ENCODE results near the gene KIAA1191.

KIAA1191 gene

GRCh38 chr5:176366232-176366894 lies 4.8 kb upstream of the KIAA1191 start:
- H3K9me3 ChIP-seq (ENCODE audit: severe bottlenecking): no peaks in the 10 kb centered on the region
- peak overlapping the region; percentile 38 for H3K27ac ChIP-seq (ENCODE audit: poor library complexity, severe bottlenecking)
- ATAC-seq (ENCODE audit: low read depth) (no peak; the same call in 1 of the 3 replicates), DNase-seq (ENCODE audit: low spot score) (peak; percentile 77)
- no peaks in the 10 kb centered on the region for H3K27me3 ChIP-seq (ENCODE audit: insufficient read depth, poor library complexity, severe bottlenecking)
- H3K4me1 ChIP-seq (ENCODE audit: insufficient read depth, poor library complexity, severe bottlenecking): no peaks in the 10 kb centered on the region
- peaks cover 22% of the 10 kb centered on the region for H3K36me3 ChIP-seq (ENCODE audit: low read depth)
- H3K4me3 ChIP-seq (ENCODE audit: severe bottlenecking): peak overlapping the region; percentile 61
- no peak for TF ChIP-seq CTCF (IDR thresholded peaks at IDR 0.05; ENCODE audit: poor library complexity, severe bottlenecking)

GRCh38 chr5:176365351-176366231 lies 4.0 kb upstream of the KIAA1191 start, which contains the start of gene ARL10:
Gene ARL10 (plus strand): TSS chr5:176365487. CDS start chr5:176365564, 77 bp downstream.
- Histone ChIP-seq H3K4me1 (ENCODE audit: insufficient read depth, poor library complexity, severe bottlenecking) (peaks cover under 1% of the 10 kb centered on the region), H3K4me3 (ENCODE audit: severe bottlenecking) (peak within 1 kb of the TSS; percentile 61), H3K27ac (ENCODE audit: poor library complexity, severe bottlenecking) (peak within 1 kb of the TSS; percentile 38), H3K27me3 (ENCODE audit: insufficient read depth, poor library complexity, severe bottlenecking) (no peaks in the 10 kb centered on the region), H3K36me3 (ENCODE audit: low read depth) (peaks cover 17% of the 10 kb centered on the region), H3K9me3 (ENCODE audit: severe bottlenecking) (no peaks in the 10 kb centered on the region)
- ATAC-seq (ENCODE audit: low read depth) (peak; percentile 43), DNase-seq (ENCODE audit: low spot score) (peak; percentile 78)
- TF ChIP-seq CTCF (IDR thresholded peaks at IDR 0.05; ENCODE audit: poor library complexity, severe bottlenecking): no peak

GRCh38 chr5:176364765-176365350 lies 3.3 kb upstream of the KIAA1191 start:
- peak overlapping the region; percentile 61 for H3K4me3 ChIP-seq (ENCODE audit: severe bottlenecking)

DNA sequence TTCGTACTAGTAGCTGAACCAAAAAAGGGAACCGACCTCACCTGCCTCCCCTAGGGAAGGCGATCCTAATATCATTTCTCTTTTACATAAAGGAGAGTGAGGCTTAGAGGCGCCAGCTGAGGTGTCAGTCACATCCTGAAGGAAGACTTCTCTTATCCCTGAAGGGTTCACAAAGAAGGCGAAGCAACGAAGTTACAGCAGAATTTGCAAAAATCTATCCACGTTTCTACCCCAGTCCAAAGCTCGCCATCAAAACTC lies 598 bp upstream of the KIAA1191 start:
- peak overlapping the region; percentile 63 for H3K4me3 ChIP-seq (ENCODE audit: severe bottlenecking)
- H3K36me3 ChIP-seq (ENCODE audit: low read depth): peaks cover 27% of the 10 kb centered on the region
- no peak overlapping the region for H3K27ac ChIP-seq (ENCODE audit: poor library complexity, severe bottlenecking)
- H3K9me3 ChIP-seq (ENCODE audit: severe bottlenecking): no peaks in the 10 kb centered on the region
- no peaks in the 10 kb centered on the region for H3K27me3 ChIP-seq (ENCODE audit: insufficient read depth, poor library complexity, severe bottlenecking)
- no peak for TF ChIP-seq CTCF (IDR thresholded peaks at IDR 0.05; ENCODE audit: poor library complexity, severe bottlenecking)
- DNase-seq (ENCODE audit: low spot score) (no peak), ATAC-seq (ENCODE audit: low read depth) (no peak)
- peaks cover 7% of the 10 kb centered on the region for H3K4me1 ChIP-seq (ENCODE audit: insufficient read depth, poor library complexity, severe bottlenecking)

More at GRCh38 chr5:176364765-176365350, 3.3 kb upstream of the KIAA1191 start:
- peaks cover 6% of the 10 kb centered on the region for H3K4me1 ChIP-seq (ENCODE audit: insufficient read depth, poor library complexity, severe bottlenecking)
- H3K9me3 ChIP-seq (ENCODE audit: severe bottlenecking): no peaks in the 10 kb centered on the region
- no peaks in the 10 kb centered on the region for H3K27me3 ChIP-seq (ENCODE audit: insufficient read depth, poor library complexity, severe bottlenecking)
- H3K27ac ChIP-seq (ENCODE audit: poor library complexity, severe bottlenecking): peak overlapping the region; percentile 38
- TF ChIP-seq CTCF (IDR thresholded peaks at IDR 0.05; ENCODE audit: poor library complexity, severe bottlenecking): no peak
- ATAC-seq (ENCODE audit: low read depth) (peak; percentile 1; the same call in 2 of the 3 replicates), DNase-seq (ENCODE audit: low spot score) (no peak)
- peaks cover 11% of the 10 kb centered on the region for H3K36me3 ChIP-seq (ENCODE audit: low read depth)

Measured in RWPE2 (cell line).